HepG2 (cell line): ENCODE data around the gene STAM. TPM values are rescaled to one million over a fixed set of nuclear protein-coding genes. Genes with fewer than 3 reads are reported as not detected.
A peak's percentile ranks its signal among the peaks of the same experiment; 100 is the strongest.

Experiments used
- ATAC-seq: fragments of 200-7000 bp; cut with Tn5 transposase; 3 replicates; pipeline ENCODE4 v1.9.1; 2020; ENCODE audit warnings: mild to moderate bottlenecking, moderate library complexity
- BruUV-seq: library from RNA; stranded (reverse); fragments of 400-500 nt; replicated peaks from 2 replicates; lab custom pipeline; 2021; lab: Mats Ljungman, UMichigan
- CTCF ChIA-PET: fragments of 300-600 bp; formaldehyde crosslinking; extraction: SDS; loops from one replicate; lab custom pipeline; 2021; ENCODE audit warnings: low total read pairs, inconsistent platforms, low intra/inter-chr PET ratio; lab: Yijun Ruan, JAX
- POLR2A ChIA-PET: fragments of 350-600 bp; sonication (Branson Sonifier 250); formaldehyde crosslinking; loops from one replicate; lab custom pipeline; 2020; ENCODE audit warnings: antibody characterized with exemption, inconsistent platforms; lab: Yijun Ruan, JAX
- DNase-seq: peaks from one replicate; pipeline ENCODE4 v3.0.0-alpha.2; 2015; ENCODE audit warnings: low spot score
- FAIRE-seq: peaks from 3 replicates; lab custom pipeline; 2011; peaks lifted over from hg19 to GRCh38; lab: Jason Lieb, UNC
- H2AFZ ChIP-seq: one replicate; pipeline ENCODE4 v1.6.1; 2011; ENCODE audit warnings: low read length, inconsistent platforms
- H3K27ac ChIP-seq: fragments of 300-600 bp; 3 replicates; pipeline ENCODE4 v1.8.0; 2011; ENCODE audit warnings: mixed run types, mild to moderate bottlenecking, mixed read lengths, low read length, inconsistent platforms; ENCODE audit not compliant: insufficient read depth; ENCODE audit errors: extremely low read length
- H3K27me3 ChIP-seq, 2 experiments: fragments of 200-600 bp in 1 of 2; 2 replicates in 1 of 2; 3 replicates in 1 of 2; pipeline versions ENCODE4 v1.6.0 to v1.8.0; 2011; ENCODE audit warnings: low read length in 2 of 2, mild to moderate bottlenecking in 2 of 2, moderate library complexity in 2 of 2, inconsistent platforms in 1 of 2; ENCODE audit not compliant: insufficient read depth in 2 of 2, control insufficient read depth in 1 of 2
- H3K36me3 ChIP-seq, 2 experiments: fragments of 200-600 bp in 1 of 2; replicated peaks in 1 of 2; 2 replicates in 1 of 2; 3 replicates in 1 of 2; pipeline versions ENCODE4 v1.5.1 to v1.8.0; 2011; ENCODE audit warnings: low read length in 2 of 2, inconsistent platforms in 1 of 2; ENCODE audit not compliant: insufficient read depth in 2 of 2, control insufficient read depth in 1 of 2
- H3K4me1 ChIP-seq: 2 replicates; pipeline ENCODE4 v1.5.1; 2012; ENCODE audit warnings: low read length, inconsistent platforms; ENCODE audit not compliant: insufficient read depth
- H3K4me2 ChIP-seq: 2 replicates; pipeline ENCODE4 v1.6.0; 2011; ENCODE audit warnings: low read depth, low read length, inconsistent platforms
- H3K4me3 ChIP-seq, 3 experiments: fragments of 200-600 bp in 1 of 3; sonication (generic), shearing (Covaris generic) in 1 of 3; replicated peaks in 1 of 3; 2 replicates each; pipeline ENCODE4 v1.5.1; 2011 to 2016; ENCODE audit warnings: low read length in 3 of 3, inconsistent platforms in 2 of 3, low read depth in 2 of 3, mild to moderate bottlenecking in 2 of 3, control low read depth in 1 of 3, mixed read lengths in 1 of 3; ENCODE audit not compliant: insufficient read depth in 1 of 3
- H3K79me2 ChIP-seq: one replicate; pipeline ENCODE4 v1.6.1; 2011; ENCODE audit warnings: low read length, inconsistent platforms; ENCODE audit not compliant: insufficient read depth
- H3K9ac ChIP-seq: 2 replicates; pipeline ENCODE4 v1.6.0; 2011; ENCODE audit warnings: mild to moderate bottlenecking, low read depth, low read length, inconsistent platforms; ENCODE audit not compliant: insufficient read depth
- H3K9me3 ChIP-seq: 2 replicates; pipeline ENCODE4 v1.5.1; 2012; ENCODE audit warnings: mild to moderate bottlenecking, low read length
- H4K20me1 ChIP-seq: 2 replicates; pipeline ENCODE4 v1.6.0; 2011; ENCODE audit warnings: inconsistent platforms, mild to moderate bottlenecking, low read length, moderate library complexity; ENCODE audit not compliant: insufficient read depth
- BRD4 ChIP-seq: sonication (generic); formaldehyde crosslinking; IDR thresholded peaks from 2 replicates; pipeline ENCODE4 v1.4.0; 2020; ENCODE audit warnings: missing genetic modification reagents
- CREBL2 ChIP-seq: sonication (generic); formaldehyde crosslinking; IDR thresholded peaks from 2 replicates; pipeline ENCODE4 v1.8.1; 2023; ENCODE audit warnings: missing genetic modification reagents, mild to moderate bottlenecking, borderline replicate concordance
- DMAP1 ChIP-seq: IDR thresholded peaks from 2 replicates; pipeline ENCODE4 v1.6.1; 2016
- ELF4 ChIP-seq: sonication (generic); formaldehyde crosslinking; IDR thresholded peaks from 2 replicates; pipeline ENCODE4 v1.5.0; 2020; ENCODE audit warnings: missing genetic modification reagents, mild to moderate bottlenecking, moderate library complexity, borderline replicate concordance
- GATA4 ChIP-seq: sonication (generic); IDR thresholded peaks from 2 replicates; pipeline ENCODE4 v1.6.1; 2016; ENCODE audit warnings: antibody characterized with exemption, low read depth, borderline replicate concordance
- HDAC1 ChIP-seq: sonication (generic); formaldehyde crosslinking; IDR thresholded peaks from 2 replicates; pipeline ENCODE4 v1.5.1; 2020; ENCODE audit warnings: mild to moderate bottlenecking, missing genetic modification reagents
- HDAC2 ChIP-seq: sonication (generic); formaldehyde crosslinking; IDR thresholded peaks from 2 replicates; pipeline ENCODE4 v1.4.0; 2020; ENCODE audit warnings: missing genetic modification reagents
- ISX ChIP-seq: sonication (generic); formaldehyde crosslinking; conservative IDR thresholded peaks from 2 replicates; pipeline ENCODE4 v1.5.0; 2020; ENCODE audit warnings: missing genetic modification reagents
- MTF2 ChIP-seq: sonication (generic); formaldehyde crosslinking; IDR thresholded peaks from 2 replicates; pipeline ENCODE4 v1.5.0; 2020; ENCODE audit warnings: missing genetic modification reagents, borderline replicate concordance
- NAIF1 ChIP-seq: sonication (generic); formaldehyde crosslinking; IDR thresholded peaks from 2 replicates; pipeline ENCODE4 v1.5.0; 2020; ENCODE audit warnings: mild to moderate bottlenecking, missing genetic modification reagents, borderline replicate concordance
- NR0B2 ChIP-seq: sonication (generic); formaldehyde crosslinking; IDR thresholded peaks from 2 replicates; pipeline ENCODE4 v1.4.0; 2020; ENCODE audit warnings: mild to moderate bottlenecking, missing genetic modification reagents
- SMARCC2 ChIP-seq: fragments of 450-650 bp; IDR thresholded peaks from 2 replicates; pipeline ENCODE4 v1.6.1; 2017; ENCODE audit warnings: antibody characterized with exemption, mild to moderate bottlenecking
- TIGD3 ChIP-seq: sonication (generic); formaldehyde crosslinking; IDR thresholded peaks from 2 replicates; pipeline ENCODE4 v1.5.1; 2020; ENCODE audit warnings: mild to moderate bottlenecking, missing genetic modification reagents, borderline replicate concordance
- ZBTB7A ChIP-seq: sonication (generic); formaldehyde crosslinking; IDR thresholded peaks from 2 replicates; pipeline ENCODE4 v1.8.0; 2022; ENCODE audit warnings: mild to moderate bottlenecking, missing genetic modification reagents
- ZFX ChIP-seq: sonication (generic); formaldehyde crosslinking; IDR thresholded peaks from 2 replicates; pipeline ENCODE4 v1.4.0; 2020; ENCODE audit warnings: mild to moderate bottlenecking, low read depth, missing genetic modification reagents, moderate library complexity
- ZNF430 ChIP-seq: sonication (generic); formaldehyde crosslinking; IDR thresholded peaks from 2 replicates; pipeline ENCODE4 v1.9.0; 2021; ENCODE audit warnings: mild to moderate bottlenecking, missing genetic modification reagents
- ZNF484 ChIP-seq: sonication (generic); formaldehyde crosslinking; IDR thresholded peaks from 2 replicates; pipeline ENCODE4 v1.5.1; 2020; ENCODE audit warnings: mild to moderate bottlenecking, low read depth, missing genetic modification reagents, borderline replicate concordance
- ZNF678 ChIP-seq: sonication (generic); formaldehyde crosslinking; IDR thresholded peaks from 2 replicates; pipeline ENCODE4 v1.4.0; 2020; ENCODE audit warnings: mild to moderate bottlenecking, missing genetic modification reagents
- ZNF788 ChIP-seq: sonication (generic); formaldehyde crosslinking; IDR thresholded peaks from 2 replicates; pipeline ENCODE4 v1.5.0; 2020; ENCODE audit warnings: mild to moderate bottlenecking, missing genetic modification reagents, borderline replicate concordance
- WGBS: methylation state at CpG from one replicate; pipeline ENCODE4 v1.1.6; 2017; ENCODE audit warnings: low lambda C conversion rate; 5-methylcytosine and 5-hydroxymethylcytosine counted together
- in situ Hi-C: cut with HindIII; loops from 2 replicates; pipeline ENCODE4 v1.10.0; 2017; ENCODE audit warnings: low pct_unique_long_range_greater_than_20kb; ENCODE audit not compliant: extremely low pct_ligation_motif_present
- intact Hi-C: fragments of 100-400 bp; cut with micrococcal nuclease; formaldehyde crosslinking; loops from one replicate; pipeline ENCODE4 v1.10.0; 2022; ENCODE audit not compliant: unreplicated experiment
- polyA plus RNA-seq, 8 experiments: library from polyadenylated mRNA; depleted of rRNA in 3 of 8; stranded (reverse) in 7 of 8; unstranded in 1 of 8; fragments of >200 nt; fragmentation: Illumina TruSeq in 4 of 8; extraction: Trizol in 4 of 8; gene quantifications; 2 replicates each; pipeline versions ENCODE4 v1.2.1 to v1.2.3, GENCODE V29; 2011 to 2016; ENCODE audit warnings: low read depth in 4 of 8, missing spikeins in 1 of 8, mixed read lengths in 1 of 8; ENCODE audit not compliant: insufficient read depth in 1 of 8
- total RNA-seq, 5 experiments: library from RNA; depleted of rRNA; stranded (reverse); fragments of >200 nt; fragmentation: Illumina TruSeq; extraction: Trizol; gene quantifications; 2 replicates each; pipeline ENCODE4 v1.2.3, GENCODE V29; 2016; ENCODE audit warnings: low read depth in 1 of 5
- TF ChIP-seq, protein P1 (sequence below): sonication (generic); formaldehyde crosslinking; conservative IDR thresholded peaks from 2 replicates; pipeline ENCODE4 v1.4.0; 2020; ENCODE audit warnings: missing genetic modification reagents

Gene STAM
- total and polyA plus RNA-seq, 2 of the 13 experiments (the other 11 are each of a cell fraction or from before 2014, with no cell fraction given), result 19.5 to 25.1 TPM

DNA sequence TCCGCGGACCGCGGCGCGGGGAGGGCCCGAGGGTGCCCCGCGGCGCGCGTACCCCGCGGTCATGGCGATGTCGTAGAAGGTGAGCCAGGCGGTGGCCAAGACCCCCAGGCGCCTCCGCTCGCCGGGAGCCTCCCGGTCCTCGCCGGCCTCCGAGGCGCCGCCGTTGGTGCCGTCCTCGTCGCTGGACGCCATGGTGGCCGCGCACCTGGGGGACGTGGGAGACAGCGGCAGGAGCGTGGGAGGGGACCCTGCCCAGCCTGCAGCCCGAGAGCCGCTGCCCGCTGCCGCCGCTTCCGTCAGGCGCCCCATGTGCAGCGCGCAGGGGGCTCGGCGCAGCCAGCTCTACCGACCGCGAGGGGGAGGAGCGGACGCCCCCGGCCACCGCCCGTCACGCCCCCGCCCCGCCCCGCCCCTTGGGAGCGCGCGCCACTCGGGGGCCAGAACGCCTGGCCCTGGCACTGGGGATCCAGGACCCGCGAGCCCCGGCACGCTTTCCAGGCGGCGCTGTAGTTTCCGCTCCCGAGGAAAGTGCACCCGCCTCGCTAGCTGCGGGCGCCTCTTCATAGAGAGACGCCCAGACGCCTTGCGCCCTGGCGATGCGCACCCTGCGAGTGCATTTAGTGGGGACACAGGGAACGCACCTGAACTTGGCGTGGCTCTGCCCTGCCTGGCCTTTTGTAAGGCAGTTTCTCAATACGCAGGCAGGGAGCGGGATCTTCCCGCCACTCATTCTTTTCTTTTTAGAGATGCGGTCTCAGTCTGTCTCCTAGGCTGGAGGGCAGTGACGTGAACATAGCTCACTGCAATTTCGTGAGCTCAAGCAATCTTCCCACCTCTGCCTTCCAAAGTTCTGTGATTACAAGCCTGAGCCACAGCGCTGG lies 26.7 kb upstream of the STAM start, which contains the start of gene HACD1:
TSS of gene HACD1 (minus strand) at position 344 of the 881 bp plus-strand sequence. CDS start at position 309, 35 bp downstream.
- BruUV-seq, result TSS peak; percentile 88
- intact Hi-C loops, result loop anchor here (2.0 kb wide), 2 partner anchors 26 to 56 kb away; no protein-coding TSS in a partner anchor
- TF ChIP-seq HDAC1 (CRISPR knock-in tag) (peak; percentile 76), HDAC2 (peak; percentile 72), CREBL2 (CRISPR knock-in tag) (peak; percentile 68; the same call in 1 of the 2 replicates), SMARCC2 (no peak), BRD4 (CRISPR knock-in tag) (0 out of 2 replicates have a peak, but pooled peaks have one; percentile 37), ZBTB7A (peak; percentile 36; the same call in 1 of the 2 replicates), ZNF484 (no peak), ZNF678 (CRISPR knock-in tag) (no peak; the same call in 1 of the 2 replicates), ELF4 (CRISPR knock-in tag) (0 out of 2 replicates have a peak, but pooled peaks have one; percentile 47), ISX (CRISPR knock-in tag) (no peak), ZFX (CRISPR knock-in tag) (peak; percentile 44; the same call in 1 of the 2 replicates), NR0B2 (CRISPR knock-in tag) (no peak), DMAP1 (no peak; the same call in 1 of the 2 replicates), TIGD3 (no peak), ZNF788 (peak; percentile 63; the same call in 1 of the 2 replicates), GATA4 (no peak), MTF2 (peak; percentile 55; the same call in 1 of the 2 replicates), NAIF1 (CRISPR knock-in tag) (0 out of 2 replicates have a peak, but pooled peaks have one; percentile 22), ZNF430 (CRISPR knock-in tag) (0 out of 2 replicates have a peak, but pooled peaks have one; percentile 1)
- TF ChIP-seq, protein P1, sequence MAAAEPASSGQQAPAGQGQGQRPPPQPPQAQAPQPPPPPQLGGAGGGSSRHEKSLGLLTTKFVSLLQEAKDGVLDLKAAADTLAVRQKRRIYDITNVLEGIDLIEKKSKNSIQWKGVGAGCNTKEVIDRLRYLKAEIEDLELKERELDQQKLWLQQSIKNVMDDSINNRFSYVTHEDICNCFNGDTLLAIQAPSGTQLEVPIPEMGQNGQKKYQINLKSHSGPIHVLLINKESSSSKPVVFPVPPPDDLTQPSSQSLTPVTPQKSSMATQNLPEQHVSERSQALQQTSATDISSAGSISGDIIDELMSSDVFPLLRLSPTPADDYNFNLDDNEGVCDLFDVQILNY (CRISPR knock-in tag), result no peak

More for the DNA sequence above, 26.7 kb upstream of the STAM start, which contains the start of gene HACD1:
- in situ Hi-C loops, result loop anchor here (25.0 kb wide), 1 partner anchor 495 kb away; no protein-coding TSS in a partner anchor
- POLR2A ChIA-PET, result interaction anchor here (0.8 to 3.8 kb wide), 8 partner anchors 9 to 116 kb away, joined by 3 to 71 read pairs (median 7); partner anchors contain the start of gene STAM
- Histone ChIP-seq H3K79me2 (no peaks in the 10 kb centered on the region), H3K27me3 (peaks cover 0 to 8% of the 10 kb centered on the region in 2 experiments; a peak in 1 of 5 replicates), H3K4me2 (peak within 1 kb of the TSS; percentile 100), H3K9ac (peak within 1 kb of the TSS; percentile 91), H3K4me1 (peaks cover 11% of the 10 kb centered on the region; the same call in 1 of the 2 replicates), H4K20me1 (no peaks in the 10 kb centered on the region), H3K27ac (peak within 1 kb of the TSS; percentile 97), H3K36me3 (0 out of 5 replicates have a peak, but pooled peaks cover 0 to 3% of the 10 kb centered on the region in 2 experiments), H3K9me3 (no peaks in the 10 kb centered on the region), H2AFZ (peak within 1 kb of the TSS; percentile 95), H3K4me3 (peak within 1 kb of the TSS; percentile 69 to 84 (median 79))
- FAIRE-seq (no peak), ATAC-seq (peak; percentile 90), DNase-seq (peak; percentile 73)
- CTCF ChIA-PET, result no interaction called here
- WGBS, result 2% methylated on average over 10 of the region's 92 CpGs
